ENCODE results near the gene AGBL1.

AGBL1 gene

GRCh38 chr15:86756688-86757087 is 677.0 kb downstream of the AGBL1 start:
- Histone ChIP-seq H3K4me3 (no peak overlapping the region), H3K4me1 (no peaks in the 10 kb centered on the region), H3K27me3 (ENCODE audit: low read depth) (no peaks in the 10 kb centered on the region), H3K36me3 (replicated peaks) (no peaks in the 10 kb centered on the region), H3K9me3 (no peaks in the 10 kb centered on the region)
- no peak for DNase-seq (ENCODE audit: low spot score in 2 of 2)
- in situ Hi-C loops (cut with MboI; ENCODE audit: low sequenced_read_pairs), result no loop called here

DNA sequence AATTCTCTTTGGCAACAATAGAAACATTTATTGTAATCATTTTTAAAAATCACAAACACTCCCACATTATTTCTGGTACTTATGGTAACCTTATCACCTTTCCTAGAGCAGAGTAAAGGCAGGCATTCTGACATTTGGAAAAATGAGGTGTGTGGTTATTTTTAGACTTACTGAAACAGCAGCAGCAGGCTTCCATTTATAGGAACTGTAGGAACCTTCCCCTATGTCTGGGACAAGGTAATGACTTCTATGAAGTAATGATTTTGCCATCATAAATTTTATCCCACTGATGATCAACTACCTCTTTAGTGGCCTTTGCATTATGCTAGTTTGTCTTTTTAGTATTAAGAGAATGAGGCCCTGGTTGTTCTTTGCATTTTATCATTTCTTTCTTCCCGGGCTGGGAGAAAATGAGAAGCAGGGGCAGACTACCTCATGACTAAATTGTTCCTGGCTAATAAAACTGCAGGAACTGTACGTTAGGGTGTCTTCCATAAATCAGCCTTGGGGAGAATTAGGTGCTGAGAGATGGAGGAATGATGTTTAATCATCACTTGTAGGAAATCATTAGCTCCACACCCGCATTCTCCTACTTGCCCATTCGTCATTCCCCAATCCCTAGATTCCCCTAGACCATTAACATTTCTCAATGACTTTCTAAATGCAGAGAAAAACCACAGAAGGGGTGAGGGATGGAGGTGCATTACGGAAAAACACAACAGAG is 680.3 kb downstream of the AGBL1 start:
- Histone ChIP-seq H3K27me3 (ENCODE audit: low read depth) (no peaks in the 10 kb centered on the region), H3K36me3 (replicated peaks) (no peaks in the 10 kb centered on the region), H3K9me3 (no peaks in the 10 kb centered on the region), H3K4me1 (no peaks in the 10 kb centered on the region), H3K4me3 (no peak overlapping the region)
- no peak for DNase-seq (ENCODE audit: low spot score in 2 of 2)
- in situ Hi-C loops (cut with MboI; ENCODE audit: low sequenced_read_pairs), result no loop called here

DNA sequence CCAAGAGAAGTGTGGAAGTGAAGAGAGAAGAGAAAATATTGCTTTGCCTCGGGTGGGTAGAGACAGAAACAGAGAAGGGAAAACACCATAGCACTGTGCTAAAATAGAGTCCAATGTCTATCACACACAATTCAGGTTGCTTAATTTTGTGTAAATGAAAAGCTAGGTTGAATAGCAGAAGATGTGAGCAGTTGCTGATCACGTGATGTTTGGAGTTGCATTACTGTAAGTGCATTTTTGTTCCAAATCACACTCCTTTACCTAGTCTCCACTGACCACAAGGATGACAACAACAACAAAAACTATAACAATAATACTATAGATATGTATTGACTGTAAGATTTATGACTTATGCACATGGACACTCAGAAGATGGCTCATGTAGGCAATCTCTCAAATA is 683.2 kb downstream of the AGBL1 start:
- no peak overlapping the region for H3K4me3 ChIP-seq
- H3K9me3 ChIP-seq, result no peaks in the 10 kb centered on the region
- H3K36me3 ChIP-seq (replicated peaks), result no peaks in the 10 kb centered on the region
- DNase-seq (ENCODE audit: low spot score in 2 of 2), result no peak
- H3K4me1 ChIP-seq, result no peaks in the 10 kb centered on the region
- H3K27me3 ChIP-seq (ENCODE audit: low read depth), result no peaks in the 10 kb centered on the region
- in situ Hi-C loops (cut with MboI; ENCODE audit: low sequenced_read_pairs), result no loop called here

- in situ Hi-C loops (cut with MboI; ENCODE audit: low sequenced_read_pairs), result no loop called here
Observed at GRCh38 chr15:86764021-86764420, 684.4 kb downstream of the AGBL1 start.

DNA sequence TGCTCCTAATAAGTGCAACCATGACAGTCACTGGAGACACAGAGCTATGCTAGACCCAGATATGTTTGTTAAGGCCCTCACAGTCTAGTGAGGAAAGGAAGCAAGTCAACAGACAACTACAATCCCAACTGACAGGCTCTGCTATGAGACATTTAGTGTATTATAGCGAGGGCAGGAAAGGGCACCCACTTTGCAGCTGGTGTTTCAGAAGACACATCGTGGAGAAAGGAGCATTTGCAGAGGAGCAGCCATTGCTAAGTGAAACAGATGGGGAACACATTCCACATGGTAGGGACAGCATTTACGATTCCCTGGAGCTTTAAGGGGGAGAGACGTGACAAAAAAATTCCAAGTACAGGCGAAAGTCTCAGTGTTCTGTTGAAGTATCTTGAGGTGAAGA is 685.6 kb downstream of the AGBL1 start:
- H3K4me1 ChIP-seq, result no peaks in the 10 kb centered on the region
- no peaks in the 10 kb centered on the region for H3K36me3 ChIP-seq (replicated peaks)
- H3K9me3 ChIP-seq, result no peaks in the 10 kb centered on the region
- in situ Hi-C loops (cut with MboI; ENCODE audit: low sequenced_read_pairs), result no loop called here
- no peaks in the 10 kb centered on the region for H3K27me3 ChIP-seq (ENCODE audit: low read depth)
- no peak overlapping the region for H3K4me3 ChIP-seq
- DNase-seq (ENCODE audit: low spot score in 2 of 2), result no peak

More at GRCh38 chr15:86764021-86764420, 684.4 kb downstream of the AGBL1 start:
- Histone ChIP-seq H3K9me3 (no peaks in the 10 kb centered on the region), H3K36me3 (replicated peaks) (no peaks in the 10 kb centered on the region), H3K4me3 (no peak overlapping the region), H3K4me1 (no peaks in the 10 kb centered on the region), H3K27me3 (ENCODE audit: low read depth) (no peaks in the 10 kb centered on the region)
- DNase-seq (ENCODE audit: low spot score in 2 of 2), result no peak

GRCh38 chr15:86772369-86773059 is 692.8 kb downstream of the AGBL1 start:
- DNase-seq (ENCODE audit: low spot score in 2 of 2), result no peak
- H3K4me1 ChIP-seq, result no peaks in the 10 kb centered on the region
- H3K9me3 ChIP-seq, result no peaks in the 10 kb centered on the region
- H3K36me3 ChIP-seq (replicated peaks), result no peaks in the 10 kb centered on the region
- H3K27me3 ChIP-seq (ENCODE audit: low read depth), result no peaks in the 10 kb centered on the region
- no peak overlapping the region for H3K4me3 ChIP-seq
- in situ Hi-C loops (cut with MboI; ENCODE audit: low sequenced_read_pairs), result no loop called here

GRCh38 chr15:86773736-86774135 is 694.1 kb downstream of the AGBL1 start:
- DNase-seq (ENCODE audit: low spot score in 2 of 2), result no peak
- Histone ChIP-seq H3K4me3 (no peak overlapping the region), H3K9me3 (no peaks in the 10 kb centered on the region), H3K4me1 (no peaks in the 10 kb centered on the region), H3K36me3 (replicated peaks) (no peaks in the 10 kb centered on the region), H3K27me3 (ENCODE audit: low read depth) (no peaks in the 10 kb centered on the region)
- in situ Hi-C loops (cut with MboI; ENCODE audit: low sequenced_read_pairs), result no loop called here

DNA sequence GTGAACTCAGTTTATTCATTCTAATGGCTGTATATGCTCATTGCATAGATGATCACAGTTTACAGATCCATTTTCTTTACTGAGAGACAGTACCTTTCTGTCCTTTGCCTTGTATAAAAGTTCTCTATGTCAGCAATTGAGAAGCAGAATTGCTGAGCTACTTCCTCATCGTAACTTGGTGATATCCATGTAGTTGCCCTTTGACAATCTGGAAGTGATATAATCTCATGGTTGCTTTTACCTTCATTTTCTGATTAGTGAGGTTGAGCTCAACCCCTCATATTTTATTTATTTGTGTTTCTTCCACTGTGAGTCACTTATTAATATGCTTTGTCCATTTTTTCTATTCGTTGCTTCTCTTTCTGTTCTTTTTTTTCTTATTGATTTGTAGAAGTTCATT is 696.5 kb downstream of the AGBL1 start:
- in situ Hi-C loops (cut with MboI; ENCODE audit: low sequenced_read_pairs), result no loop called here
- no peak for DNase-seq (ENCODE audit: low spot score in 2 of 2)
- no peaks in the 10 kb centered on the region for H3K27me3 ChIP-seq (ENCODE audit: low read depth)

DNA sequence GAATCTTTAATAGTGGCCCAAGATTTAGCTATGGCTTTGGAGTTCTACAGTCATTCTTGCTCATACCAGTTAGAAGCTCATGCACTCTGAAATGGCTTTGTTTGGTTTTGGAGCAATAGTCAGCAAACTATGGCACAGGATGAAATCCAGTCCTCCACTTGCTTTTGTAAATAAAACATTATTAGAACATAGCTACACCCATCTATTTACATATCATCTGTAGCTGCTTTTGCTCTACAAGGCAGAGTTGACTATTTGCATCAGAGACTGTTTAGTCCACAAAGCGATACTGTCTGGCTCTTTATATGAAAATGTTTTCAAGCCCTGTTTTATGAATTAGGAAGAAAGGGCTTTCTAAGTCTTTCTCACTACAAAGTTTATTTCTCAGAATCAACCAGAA is 716.9 kb downstream of the AGBL1 start:
- H3K9me3 ChIP-seq, result no peaks in the 10 kb centered on the region

More for the DNA sequence above, 696.5 kb downstream of the AGBL1 start:
- Histone ChIP-seq H3K36me3 (replicated peaks) (no peaks in the 10 kb centered on the region), H3K4me3 (no peak overlapping the region), H3K4me1 (no peaks in the 10 kb centered on the region), H3K9me3 (no peaks in the 10 kb centered on the region)

GRCh38 chr15:86797135-86797534 is 717.5 kb downstream of the AGBL1 start:
- DNase-seq (ENCODE audit: low spot score in 2 of 2), result no peak
- Histone ChIP-seq H3K27me3 (ENCODE audit: low read depth) (no peaks in the 10 kb centered on the region), H3K4me3 (no peak overlapping the region), H3K36me3 (replicated peaks) (no peaks in the 10 kb centered on the region), H3K9me3 (no peaks in the 10 kb centered on the region), H3K4me1 (no peaks in the 10 kb centered on the region)
- in situ Hi-C loops (cut with MboI; ENCODE audit: low sequenced_read_pairs), result no loop called here

More for the DNA sequence above, 716.9 kb downstream of the AGBL1 start:
- in situ Hi-C loops (cut with MboI; ENCODE audit: low sequenced_read_pairs), result no loop called here
- no peaks in the 10 kb centered on the region for H3K36me3 ChIP-seq (replicated peaks)
- no peaks in the 10 kb centered on the region for H3K27me3 ChIP-seq (ENCODE audit: low read depth)
- no peak overlapping the region for H3K4me3 ChIP-seq
- H3K4me1 ChIP-seq, result no peaks in the 10 kb centered on the region
- no peak for DNase-seq (ENCODE audit: low spot score in 2 of 2)

DNA sequence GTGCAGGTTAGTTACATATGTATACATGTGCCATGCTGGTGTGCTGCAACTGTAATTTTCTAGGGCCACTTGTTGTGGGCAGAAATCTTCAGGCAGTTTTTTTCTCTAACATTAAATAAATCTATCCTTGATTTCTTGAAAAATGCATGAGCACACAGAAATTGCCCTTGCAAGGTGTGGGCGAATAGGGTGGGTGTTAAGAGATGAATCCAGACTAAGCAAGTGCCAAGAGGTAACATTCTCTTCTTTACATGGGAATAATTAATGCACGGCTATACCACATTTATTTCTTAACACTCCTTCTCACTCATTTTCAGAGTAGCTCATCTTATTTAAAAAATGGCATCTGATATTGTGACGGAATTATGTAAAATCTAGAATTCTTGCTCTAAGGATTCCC is 719.6 kb downstream of the AGBL1 start:
- no peaks in the 10 kb centered on the region for H3K9me3 ChIP-seq
- in situ Hi-C loops (cut with MboI; ENCODE audit: low sequenced_read_pairs), result no loop called here
- no peaks in the 10 kb centered on the region for H3K4me1 ChIP-seq
- H3K36me3 ChIP-seq (replicated peaks), result no peaks in the 10 kb centered on the region
- DNase-seq (ENCODE audit: low spot score in 2 of 2), result no peak
- no peak overlapping the region for H3K4me3 ChIP-seq
- H3K27me3 ChIP-seq (ENCODE audit: low read depth), result no peaks in the 10 kb centered on the region

DNA sequence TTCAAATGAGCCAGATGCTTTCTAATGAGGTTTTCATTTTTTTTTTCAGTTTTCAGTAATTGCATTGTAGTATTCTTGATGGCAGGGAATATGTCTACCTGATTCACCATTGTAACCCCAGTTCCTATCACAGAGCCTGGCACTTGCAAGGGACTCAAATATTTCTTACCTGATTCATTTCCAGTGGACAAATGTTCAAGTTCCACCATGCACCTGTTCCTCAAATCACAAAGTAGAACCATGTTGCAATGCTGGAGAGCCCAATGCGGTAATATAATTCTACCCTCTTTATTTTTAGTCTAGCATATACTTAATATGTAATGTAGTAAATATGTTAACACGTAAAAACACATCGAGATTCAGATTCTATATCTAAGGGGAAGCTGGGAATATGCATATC is 722.6 kb downstream of the AGBL1 start:
- H3K27me3 ChIP-seq (ENCODE audit: low read depth), result no peaks in the 10 kb centered on the region
- no peaks in the 10 kb centered on the region for H3K36me3 ChIP-seq (replicated peaks)
- in situ Hi-C loops (cut with MboI; ENCODE audit: low sequenced_read_pairs), result no loop called here
- no peaks in the 10 kb centered on the region for H3K9me3 ChIP-seq
- no peaks in the 10 kb centered on the region for H3K4me1 ChIP-seq
- no peak overlapping the region for H3K4me3 ChIP-seq
- no peak for DNase-seq (ENCODE audit: low spot score in 2 of 2)

DNA sequence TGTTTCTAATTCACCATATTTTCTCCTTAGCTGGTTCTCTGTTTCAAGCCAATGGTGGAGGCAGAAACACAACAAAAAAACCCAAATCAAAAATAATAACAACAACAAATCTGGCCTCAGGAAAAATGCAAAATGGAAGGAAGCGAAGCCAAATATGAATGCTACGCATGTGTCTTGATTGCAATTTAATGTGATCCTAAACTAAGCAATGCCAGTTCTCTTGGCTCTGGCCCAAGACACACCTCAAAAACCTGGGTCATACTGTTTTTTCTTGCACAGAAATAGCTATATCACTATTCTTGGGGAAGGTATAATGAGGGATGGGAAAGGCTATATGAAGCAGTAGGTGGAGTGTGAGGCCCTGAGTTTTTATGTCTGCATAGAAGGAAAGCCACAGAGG is 724.7 kb downstream of the AGBL1 start:
- Histone ChIP-seq H3K4me1 (no peaks in the 10 kb centered on the region), H3K36me3 (replicated peaks) (no peaks in the 10 kb centered on the region), H3K4me3 (no peak overlapping the region), H3K9me3 (no peaks in the 10 kb centered on the region), H3K27me3 (ENCODE audit: low read depth) (no peaks in the 10 kb centered on the region)
- in situ Hi-C loops (cut with MboI; ENCODE audit: low sequenced_read_pairs), result no loop called here
- DNase-seq (ENCODE audit: low spot score in 2 of 2), result no peak

DNA sequence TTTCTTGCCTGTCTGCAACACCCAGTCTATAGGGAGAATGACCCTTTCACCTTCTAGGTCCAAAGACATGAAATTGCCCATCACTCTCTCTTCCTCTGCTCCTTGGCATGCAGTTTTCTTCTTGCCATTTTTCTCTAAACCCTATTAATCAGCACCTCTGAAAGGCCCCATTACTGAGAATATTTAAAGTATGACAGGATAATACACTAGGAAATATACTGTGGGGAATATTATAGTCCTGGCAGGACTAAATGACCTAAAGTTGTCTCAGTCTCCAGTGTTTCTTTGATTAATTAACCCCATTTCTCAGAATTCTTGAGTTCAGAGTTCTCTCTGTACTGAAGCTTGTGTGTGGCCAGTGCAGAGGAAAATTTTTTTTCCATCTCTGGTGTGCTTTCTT is 730.7 kb downstream of the AGBL1 start:
- H3K36me3 ChIP-seq (replicated peaks), result no peaks in the 10 kb centered on the region
- no peak overlapping the region for H3K4me3 ChIP-seq
- no peaks in the 10 kb centered on the region for H3K4me1 ChIP-seq
- 0 out of 2 replicates have a peak, but pooled peaks cover 2% of the 10 kb centered on the region for H3K9me3 ChIP-seq
- H3K27me3 ChIP-seq (ENCODE audit: low read depth), result no peaks in the 10 kb centered on the region
- DNase-seq (ENCODE audit: low spot score in 2 of 2), result no peak
- in situ Hi-C loops (cut with MboI; ENCODE audit: low sequenced_read_pairs), result no loop called here
